ENCODE measurements around the gene KSR1. TPM values are rescaled to one million over a fixed set of nuclear protein-coding genes. Genes with fewer than 3 reads are reported as not detected.
"Not testable (repeated sequence)": the region's sequence is repeated elsewhere in the genome, so short reads cannot be mapped to it uniquely, and the experiment has no call there.

KSR1 gene
- total and polyA plus RNA-seq, 10 of the 15 experiments (the other 5 are each of a cell fraction or from before 2014, with no cell fraction given) = 0.97 to 66.6 (median 22.9) TPM

GRCh38 chr17:27408891-27409290, 47.4 kb upstream of the KSR1 start (continued):
- TF ChIP-seq, protein P1, sequence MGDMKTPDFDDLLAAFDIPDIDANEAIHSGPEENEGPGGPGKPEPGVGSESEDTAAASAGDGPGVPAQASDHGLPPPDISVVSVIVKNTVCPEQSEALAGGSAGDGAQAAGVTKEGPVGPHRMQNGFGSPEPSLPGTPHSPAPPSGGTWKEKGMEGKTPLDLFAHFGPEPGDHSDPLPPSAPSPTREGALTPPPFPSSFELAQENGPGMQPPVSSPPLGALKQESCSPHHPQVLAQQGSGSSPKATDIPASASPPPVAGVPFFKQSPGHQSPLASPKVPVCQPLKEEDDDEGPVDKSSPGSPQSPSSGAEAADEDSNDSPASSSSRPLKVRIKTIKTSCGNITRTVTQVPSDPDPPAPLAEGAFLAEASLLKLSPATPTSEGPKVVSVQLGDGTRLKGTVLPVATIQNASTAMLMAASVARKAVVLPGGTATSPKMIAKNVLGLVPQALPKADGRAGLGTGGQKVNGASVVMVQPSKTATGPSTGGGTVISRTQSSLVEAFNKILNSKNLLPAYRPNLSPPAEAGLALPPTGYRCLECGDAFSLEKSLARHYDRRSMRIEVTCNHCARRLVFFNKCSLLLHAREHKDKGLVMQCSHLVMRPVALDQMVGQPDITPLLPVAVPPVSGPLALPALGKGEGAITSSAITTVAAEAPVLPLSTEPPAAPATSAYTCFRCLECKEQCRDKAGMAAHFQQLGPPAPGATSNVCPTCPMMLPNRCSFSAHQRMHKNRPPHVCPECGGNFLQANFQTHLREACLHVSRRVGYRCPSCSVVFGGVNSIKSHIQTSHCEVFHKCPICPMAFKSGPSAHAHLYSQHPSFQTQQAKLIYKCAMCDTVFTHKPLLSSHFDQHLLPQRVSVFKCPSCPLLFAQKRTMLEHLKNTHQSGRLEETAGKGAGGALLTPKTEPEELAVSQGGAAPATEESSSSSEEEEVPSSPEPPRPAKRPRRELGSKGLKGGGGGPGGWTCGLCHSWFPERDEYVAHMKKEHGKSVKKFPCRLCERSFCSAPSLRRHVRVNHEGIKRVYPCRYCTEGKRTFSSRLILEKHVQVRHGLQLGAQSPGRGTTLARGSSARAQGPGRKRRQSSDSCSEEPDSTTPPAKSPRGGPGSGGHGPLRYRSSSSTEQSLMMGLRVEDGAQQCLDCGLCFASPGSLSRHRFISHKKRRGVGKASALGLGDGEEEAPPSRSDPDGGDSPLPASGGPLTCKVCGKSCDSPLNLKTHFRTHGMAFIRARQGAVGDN (IDR thresholded peaks at IDR 0.05) = no peak

DNA sequence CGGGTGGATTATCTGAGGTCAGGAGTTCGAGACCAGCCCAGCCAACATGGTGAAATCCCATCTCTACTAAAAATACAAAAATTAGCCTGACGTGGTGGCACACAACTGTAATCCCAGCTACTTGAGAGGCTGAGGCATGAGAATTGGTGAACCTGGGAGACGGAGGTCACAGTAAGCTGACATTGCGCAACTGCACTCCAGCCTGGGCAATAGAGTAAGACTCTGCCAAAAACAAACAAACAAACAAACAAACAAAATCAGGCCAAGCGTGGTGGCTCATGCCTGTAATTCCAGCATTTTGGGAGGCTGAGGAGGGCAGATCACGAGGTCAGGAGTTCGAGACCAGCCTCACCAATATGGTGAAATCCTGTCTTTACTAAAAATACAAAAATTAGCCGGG, 44.1 kb upstream of the KSR1 start:
- in situ Hi-C loops (cut with MboI) = loop anchor here (10.0 kb wide), 1 partner anchor 177 kb away; no protein-coding TSS in a partner anchor
- H3K36me3 ChIP-seq (ENCODE audit: control insufficient read depth in 2 of 2, insufficient read depth in 2 of 2, low read length in 1 of 2); H3K79me2 ChIP-seq (ENCODE audit: control insufficient read depth, insufficient read depth, low read length); H3K27me3 ChIP-seq (replicated peaks in 1 of 2; ENCODE audit: control insufficient read depth in 2 of 2, insufficient read depth in 2 of 2, low read length in 1 of 2); H2AFZ ChIP-seq (ENCODE audit: control insufficient read depth, low read depth, low read length); H4K20me1 ChIP-seq (ENCODE audit: control insufficient read depth, insufficient read depth); H3K4me3 ChIP-seq; POLR2A ChIA-PET; H3K27ac ChIP-seq (ENCODE audit: control insufficient read depth, insufficient read depth); DNase-seq (ENCODE audit: low read depth, low spot score); FAIRE-seq; H3K9me3 ChIP-seq (replicated peaks; ENCODE audit: control insufficient read depth, insufficient read depth, low read length); ATAC-seq; BruUV-seq (replicated peaks); H3K9ac ChIP-seq (ENCODE audit: control insufficient read depth, insufficient read depth, low read length); H3K4me2 ChIP-seq (ENCODE audit: control insufficient read depth, insufficient read depth); RAD21 ChIA-PET (ENCODE audit: unreplicated experiment): not testable (repeated sequence)
- ChIA-PET CTCF (interaction anchor here (0.6 to 2.8 kb wide), 3 partner anchors 31 to 188 kb away, joined by 3 to 16 read pairs (median 4); no protein-coding TSS in a partner anchor), SMC1A (ENCODE audit: uncharacterized antibody, unreplicated experiment) (interaction anchor here (1.4 to 1.9 kb wide), 4 partner anchors 52 to 190 kb away, joined by 3 to 8 read pairs (median 4); no protein-coding TSS in a partner anchor)
- intact Hi-C loops (cut with micrococcal nuclease; ENCODE audit: unreplicated experiment) = loop anchor here (1.0 kb wide), 1 partner anchor 19 kb away; no protein-coding TSS in a partner anchor
- H3K4me1 ChIP-seq (ENCODE audit: control insufficient read depth, insufficient read depth, low read length) = peaks cover 14% of the 10 kb centered on the region
- 44% methylated on average over 9 of the region's 9 CpGs for WGBS (ENCODE audit: insufficient coverage, insufficient replicate concordance, low lambda C conversion rate, missing lambda C conversion rate)

Data from GM12878 (cell line).